Fibroblast of the aortic adventitia (primary cell): ENCODE results near the gene DLEC1. TPM values are rescaled to one million over a fixed set of nuclear protein-coding genes. Genes with fewer than 3 reads are reported as not detected.

Source experiments
- DNase-seq: peaks from one replicate; pipeline ENCODE4 v3.0.0-alpha.2; 2010; ENCODE audit warnings: low read depth
- H3K4me3 ChIP-seq: 2 replicates; pipeline ENCODE4 v1.5.1; 2011; ENCODE audit warnings: low read depth, mild to moderate bottlenecking, control low read depth, low read length, moderate library complexity
- total RNA-seq: library from RNA; depleted of rRNA; stranded (reverse); fragments of >200 nt; gene quantifications from 2 replicates; pipeline ENCODE4 v1.2.3, GENCODE V29; 2012; ENCODE audit warnings: low replicate concordance
- TF ChIP-seq, protein P1 (sequence below): IDR thresholded peaks from 2 replicates; pipeline ENCODE4 v1.5.1; 2011; ENCODE audit warnings: mild to moderate bottlenecking, low read length, control low read depth, inconsistent platforms; ENCODE audit not compliant: insufficient read depth

DLEC1 gene
- total RNA-seq, 1 donor: 0.09 TPM

DNA sequence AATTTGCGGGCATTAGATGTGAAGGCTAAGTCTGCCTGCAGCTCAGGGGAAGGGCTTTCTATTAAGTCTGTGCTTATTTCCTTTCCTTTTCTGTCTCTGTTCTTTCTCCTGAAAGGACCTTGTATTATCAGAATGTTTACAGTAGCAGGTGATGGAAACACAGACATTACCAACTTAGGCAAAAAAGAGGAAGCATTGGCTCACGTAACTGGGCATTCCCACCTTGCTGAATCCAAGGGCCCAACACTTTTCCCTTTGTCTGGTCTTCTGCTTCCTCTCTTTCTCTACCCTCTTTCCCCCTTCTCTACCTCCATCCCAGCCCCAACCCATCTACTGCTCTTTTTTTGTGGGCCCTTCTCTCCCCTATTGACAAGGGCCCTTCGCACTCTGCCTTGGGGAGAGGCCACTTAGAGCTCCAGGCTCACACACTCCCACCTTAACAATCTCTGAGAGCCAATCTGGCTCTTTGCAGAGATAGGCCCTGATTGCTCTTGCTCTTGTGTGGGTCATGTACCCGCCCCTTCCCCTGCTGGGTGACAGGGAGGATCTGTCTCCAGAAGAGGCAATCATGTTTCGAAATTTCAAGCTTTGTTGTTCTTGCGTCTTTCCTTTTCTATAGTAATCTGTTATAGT lies 62.9 kb downstream of the DLEC1 start:
- no peak overlapping the region for H3K4me3 ChIP-seq
- DNase-seq: no peak
- TF ChIP-seq, protein P1, sequence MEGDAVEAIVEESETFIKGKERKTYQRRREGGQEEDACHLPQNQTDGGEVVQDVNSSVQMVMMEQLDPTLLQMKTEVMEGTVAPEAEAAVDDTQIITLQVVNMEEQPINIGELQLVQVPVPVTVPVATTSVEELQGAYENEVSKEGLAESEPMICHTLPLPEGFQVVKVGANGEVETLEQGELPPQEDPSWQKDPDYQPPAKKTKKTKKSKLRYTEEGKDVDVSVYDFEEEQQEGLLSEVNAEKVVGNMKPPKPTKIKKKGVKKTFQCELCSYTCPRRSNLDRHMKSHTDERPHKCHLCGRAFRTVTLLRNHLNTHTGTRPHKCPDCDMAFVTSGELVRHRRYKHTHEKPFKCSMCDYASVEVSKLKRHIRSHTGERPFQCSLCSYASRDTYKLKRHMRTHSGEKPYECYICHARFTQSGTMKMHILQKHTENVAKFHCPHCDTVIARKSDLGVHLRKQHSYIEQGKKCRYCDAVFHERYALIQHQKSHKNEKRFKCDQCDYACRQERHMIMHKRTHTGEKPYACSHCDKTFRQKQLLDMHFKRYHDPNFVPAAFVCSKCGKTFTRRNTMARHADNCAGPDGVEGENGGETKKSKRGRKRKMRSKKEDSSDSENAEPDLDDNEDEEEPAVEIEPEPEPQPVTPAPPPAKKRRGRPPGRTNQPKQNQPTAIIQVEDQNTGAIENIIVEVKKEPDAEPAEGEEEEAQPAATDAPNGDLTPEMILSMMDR: no peak

DNA sequence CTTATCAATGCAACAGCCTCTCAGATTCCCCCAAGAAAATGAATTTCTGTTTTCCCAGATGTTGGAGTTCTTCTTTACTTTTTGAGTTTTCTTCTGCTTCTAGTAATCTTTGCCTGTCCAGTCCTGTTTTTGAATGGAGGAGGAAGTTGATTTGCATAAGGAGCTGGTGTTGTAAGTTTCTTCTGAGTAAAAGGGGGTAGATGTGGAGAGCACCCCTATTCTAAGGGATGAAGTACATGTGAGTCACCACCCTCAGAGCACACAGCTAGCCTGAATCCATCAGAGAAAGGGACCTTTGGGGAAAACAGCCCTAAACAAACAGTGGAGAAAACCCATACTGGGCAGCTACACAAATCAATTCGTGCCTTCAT lies 63.4 kb downstream of the DLEC1 start:
- TF ChIP-seq, protein P1: no peak
- no peak overlapping the region for H3K4me3 ChIP-seq

DNA sequence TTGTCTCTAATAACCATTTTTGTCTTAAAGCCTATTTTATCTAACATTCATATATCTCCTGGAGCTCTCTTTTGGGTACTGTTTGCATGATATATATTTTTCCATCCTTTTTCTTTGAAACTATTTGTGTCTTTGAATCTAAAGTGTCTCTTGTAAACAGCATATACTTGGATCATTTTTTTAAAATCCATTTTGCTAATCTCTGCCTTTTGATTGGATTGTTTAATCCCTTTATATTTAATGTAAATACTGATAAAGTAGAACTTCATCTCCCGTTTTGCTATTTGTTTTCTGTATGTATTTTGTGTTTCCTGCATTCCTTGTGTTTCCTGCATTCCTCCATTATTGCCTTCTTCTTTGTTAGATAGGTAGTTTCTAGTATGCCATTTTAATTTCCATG lies 66.5 kb downstream of the DLEC1 start:
- no peak overlapping the region for H3K4me3 ChIP-seq
- DNase-seq: no peak
- TF ChIP-seq, protein P1: no peak

More for the DNA sequence above, 63.4 kb downstream of the DLEC1 start:
- no peak for DNase-seq

DNA sequence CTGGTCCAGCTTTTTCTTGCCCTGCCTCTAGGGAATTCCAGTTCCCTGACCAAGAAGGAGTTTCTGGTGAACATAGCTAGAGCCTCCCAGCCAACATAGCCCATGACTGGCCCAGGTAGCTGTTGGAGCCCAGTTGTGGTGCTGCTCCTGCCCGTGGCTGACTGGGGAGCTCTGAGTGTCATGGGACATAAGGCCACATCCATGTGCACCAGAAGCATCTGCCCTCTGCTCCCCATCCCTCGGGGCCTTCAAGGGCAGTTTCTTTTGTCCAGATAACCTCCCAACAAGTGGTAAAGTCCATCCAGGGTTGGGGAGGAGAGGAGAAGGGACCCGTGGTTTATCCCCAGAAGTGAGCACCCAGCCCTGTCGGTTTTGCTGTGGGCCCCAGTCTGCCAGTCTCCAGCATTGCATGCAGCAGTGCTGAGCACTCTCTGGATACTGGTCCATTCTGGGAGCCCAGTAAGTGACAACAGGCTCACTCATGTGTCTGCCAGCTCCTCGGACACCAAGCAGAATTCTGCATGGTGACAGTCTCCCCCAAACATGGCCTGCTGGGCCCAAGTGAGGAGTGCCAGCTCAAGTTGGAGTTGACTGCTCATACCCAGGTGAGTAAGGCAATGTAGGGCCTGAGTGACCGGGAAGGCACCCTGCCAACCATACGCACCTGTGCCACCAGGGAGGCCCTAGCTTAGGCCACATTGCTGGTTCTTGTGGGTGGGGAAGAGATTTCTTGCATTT lies 69.1 kb downstream of the DLEC1 start:
- no peak overlapping the region for H3K4me3 ChIP-seq
- TF ChIP-seq, protein P1: no peak
- DNase-seq: no peak

DNA sequence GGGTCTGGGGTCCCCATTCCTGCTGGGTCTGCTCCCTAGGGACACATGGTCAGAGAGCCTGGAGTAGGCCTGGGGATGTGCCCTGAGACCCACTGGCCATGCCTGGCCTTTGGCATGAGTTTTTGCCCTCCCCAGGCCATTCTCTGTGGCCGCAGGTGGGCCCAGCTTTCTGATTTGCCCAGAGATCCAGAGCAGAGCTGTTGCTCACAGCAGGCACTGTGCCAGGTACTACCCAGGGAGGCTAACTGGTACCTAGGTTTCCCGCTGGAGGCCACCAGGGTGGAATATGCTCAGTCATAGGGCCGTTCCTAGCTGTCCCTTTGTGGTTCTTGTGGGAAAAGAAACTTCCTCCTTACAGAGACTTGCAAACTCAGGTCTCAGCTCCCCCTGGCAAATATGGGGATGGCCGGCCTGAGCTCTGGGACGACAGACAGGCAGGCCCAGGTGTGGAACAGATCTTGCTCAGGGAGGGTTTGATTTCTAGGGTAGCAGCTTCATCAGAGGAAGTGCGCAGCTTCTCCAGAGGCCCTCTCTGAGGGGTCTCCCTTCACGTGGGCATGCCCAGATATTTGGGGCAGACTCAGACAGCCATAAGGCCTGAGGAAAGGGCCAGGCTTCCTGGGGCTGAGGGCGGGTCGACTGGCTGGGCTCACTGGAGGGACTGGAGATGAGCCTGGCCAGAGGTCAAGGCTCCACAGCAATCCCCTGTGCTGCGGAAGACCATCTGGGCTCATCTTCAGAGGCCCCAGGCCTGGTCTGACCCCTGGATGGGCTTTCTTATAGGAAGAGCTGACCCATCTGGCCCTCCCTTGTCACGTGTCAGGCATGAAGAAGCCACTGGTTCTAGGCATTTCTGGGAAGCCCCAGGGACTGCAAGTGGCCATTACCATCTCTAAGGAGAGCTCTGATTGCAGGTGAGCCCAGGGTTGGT lies 69.9 kb downstream of the DLEC1 start:
- no peak for DNase-seq
- TF ChIP-seq, protein P1: no peak
- H3K4me3 ChIP-seq: no peak overlapping the region

DNA sequence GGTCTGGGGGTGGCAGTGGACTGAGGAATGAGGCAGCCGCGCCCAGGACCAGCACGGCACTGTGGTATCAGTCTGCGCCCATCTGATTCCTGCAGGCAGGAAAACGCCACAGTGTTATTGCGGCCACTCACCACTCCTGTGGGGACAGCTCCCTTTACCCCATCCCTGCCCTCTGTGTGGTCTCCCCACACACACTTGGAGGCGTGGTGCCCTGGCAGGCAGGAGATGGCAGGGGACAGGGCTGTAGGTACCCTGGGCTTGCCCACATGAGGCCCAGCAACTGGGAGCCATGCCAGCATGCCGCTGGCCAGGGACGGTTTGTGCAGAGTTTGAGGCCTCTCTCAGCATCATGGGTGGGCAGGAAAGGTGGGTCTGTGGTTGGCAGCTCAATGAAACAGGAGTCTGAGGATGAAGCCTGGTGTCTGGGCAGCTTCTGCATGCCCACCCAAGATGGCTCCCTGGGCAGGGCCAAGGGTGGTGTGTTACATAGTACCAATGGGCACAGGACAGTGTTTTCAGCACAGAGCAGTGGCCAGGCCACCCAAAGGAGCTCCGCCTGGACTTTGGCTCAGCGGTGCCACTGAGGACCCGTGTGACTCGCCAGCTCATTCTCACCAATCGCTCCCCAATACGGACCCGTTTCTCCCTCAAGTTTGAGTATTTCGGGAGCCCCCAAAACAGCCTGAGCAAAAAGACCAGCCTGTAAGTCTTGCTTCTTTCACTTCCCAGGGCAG lies 70.7 kb downstream of the DLEC1 start:
- TF ChIP-seq, protein P1: no peak
- no peak overlapping the region for H3K4me3 ChIP-seq
- DNase-seq: no peak
